GM21717 (cell line): ENCODE measurements around the gene MEP1A.
"Not testable (repeated sequence)": the region's sequence is repeated elsewhere in the genome, so short reads cannot be mapped to it uniquely, and the experiment has no call there.

Experiments
- ATAC-seq: cut with Tn5 transposase; IDR thresholded peaks from one replicate; pipeline ENCODE4 v1.9.1; 2021; ENCODE audit warnings: mild to moderate bottlenecking, moderate library complexity; ENCODE audit not compliant: unreplicated experiment

Gene MEP1A

GRCh38 chr6:46793138-46793537 is at the start of gene MEP1A:
Gene MEP1A (plus strand): TSS chr6:46793389. CDS start chr6:46793399, 10 bp downstream.
- ATAC-seq: no peak

GRCh38 chr6:46743425-46744158 is 49.6 kb upstream of the MEP1A start:
- ATAC-seq: no peak

- ATAC-seq: not testable (repeated sequence)
Observed at GRCh38 chr6:46744159-46744725, 48.9 kb upstream of the MEP1A start.

DNA sequence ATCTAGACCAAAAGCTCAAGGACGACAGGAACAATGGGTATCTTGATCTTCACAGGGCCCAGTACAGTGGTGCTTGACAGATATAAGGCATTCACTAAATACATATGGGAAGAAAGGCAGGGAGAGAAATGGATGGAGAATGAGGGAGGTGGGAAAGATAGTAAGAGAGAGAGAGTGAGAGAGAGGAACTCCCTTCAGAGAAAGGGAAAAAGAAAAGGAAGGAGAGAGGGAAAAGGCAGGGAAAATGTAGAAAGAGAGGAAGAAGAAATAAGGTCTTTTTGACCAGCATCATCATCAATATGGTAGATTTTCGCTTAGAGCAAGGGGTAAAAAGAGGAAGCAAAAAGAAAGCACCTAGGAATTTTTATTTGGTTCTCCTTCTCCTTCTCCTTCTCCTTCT is 47.2 kb upstream of the MEP1A start:
- no peak for ATAC-seq

DNA sequence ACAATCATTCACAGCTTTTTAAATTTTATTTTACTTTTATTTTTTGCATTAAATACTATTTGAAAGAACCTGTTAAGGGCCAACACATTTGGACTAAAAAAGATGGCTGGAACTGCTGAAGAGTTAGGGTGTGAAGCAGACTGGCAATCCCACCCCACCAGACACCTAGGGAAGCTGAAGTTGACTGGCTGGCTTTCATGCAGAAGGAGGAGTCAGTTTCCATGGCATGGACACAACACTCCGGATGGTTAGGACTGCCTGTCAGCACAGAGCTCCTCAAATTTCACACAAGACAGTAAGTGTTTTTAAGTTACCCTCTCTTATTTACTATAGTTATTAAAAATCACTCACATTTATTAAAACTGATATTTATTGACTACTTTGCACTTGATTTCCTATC is 46.5 kb upstream of the MEP1A start, which contains the start of gene ANKRD66:
Gene ANKRD66 (plus strand): TSS at position 238 of the 400 bp plus-strand sequence. CDS start 5,016 bp downstream, outside the sequence.
- no peak for ATAC-seq

DNA sequence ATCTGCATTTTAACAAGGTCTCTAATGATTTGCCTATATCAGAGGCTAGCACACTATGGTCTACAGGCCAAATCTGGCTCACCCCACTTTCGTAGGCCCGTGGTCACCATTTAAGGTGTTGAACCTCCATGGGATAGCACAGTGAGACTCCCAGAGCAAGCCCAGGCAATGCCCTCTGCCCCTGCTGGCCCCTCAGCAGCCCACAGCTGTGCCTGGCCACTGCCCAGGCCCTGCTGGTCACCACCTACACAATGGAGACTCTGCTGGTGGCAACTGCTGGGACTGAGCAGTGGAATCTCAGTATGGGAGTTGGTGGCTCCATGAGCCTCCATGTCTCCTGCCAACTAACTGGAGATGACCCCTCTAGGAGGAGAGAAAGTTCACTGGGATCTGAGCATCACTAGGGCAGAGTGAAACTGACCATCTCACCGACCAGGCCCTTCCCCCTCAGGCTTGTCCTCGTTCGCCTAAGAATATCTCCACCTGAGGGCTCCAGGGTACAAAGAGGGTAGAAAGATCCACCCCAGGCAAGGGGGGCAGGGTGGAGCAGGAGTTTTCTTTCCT is 44.2 kb upstream of the MEP1A start:
- ATAC-seq: no peak

DNA sequence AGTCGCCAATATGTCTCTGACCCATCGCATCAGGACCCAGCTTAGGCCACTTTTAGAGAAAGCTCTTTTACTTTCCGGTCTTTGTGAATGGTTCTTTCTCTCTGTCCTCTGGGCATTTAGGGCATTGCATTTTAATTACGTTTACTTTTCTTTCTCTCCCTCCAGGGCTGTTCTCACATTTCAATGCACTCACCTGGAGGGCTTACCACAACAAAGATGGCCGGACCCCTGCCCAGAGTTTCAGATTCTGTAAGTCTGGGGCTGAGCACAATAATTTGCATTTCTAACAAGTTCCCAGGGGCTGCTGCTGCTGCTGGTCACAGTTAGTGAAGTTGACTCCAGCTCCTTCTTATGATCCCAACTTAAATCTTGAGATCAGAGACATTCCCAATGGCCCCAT is 43.5 kb upstream of the MEP1A start:
- no peak for ATAC-seq

- no peak for ATAC-seq
Observed at GRCh38 chr6:46751658-46752057, 41.5 kb upstream of the MEP1A start.

GRCh38 chr6:46755865-46756264 is 37.3 kb upstream of the MEP1A start:
- ATAC-seq: no peak

GRCh38 chr6:46756469-46757213 is 36.5 kb upstream of the MEP1A start:
- no peak for ATAC-seq

DNA sequence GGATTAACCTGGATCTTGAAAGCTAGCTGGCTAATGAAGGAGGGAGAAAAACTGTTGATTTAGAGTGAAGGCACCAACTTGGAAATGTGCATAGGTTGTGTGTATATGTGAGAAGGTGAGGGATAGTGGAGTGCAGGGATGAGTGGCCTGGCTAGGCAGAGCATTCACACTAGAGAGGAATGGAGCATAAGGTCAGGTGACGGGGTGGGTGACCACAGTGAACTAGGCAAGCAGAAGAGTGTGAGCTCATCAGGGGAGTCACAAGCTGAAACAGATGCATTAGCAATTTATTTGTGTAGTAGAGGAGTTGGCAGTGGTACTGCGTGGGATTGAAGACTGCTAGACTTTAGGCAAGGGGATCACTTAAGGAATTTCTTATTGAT is 36.0 kb upstream of the MEP1A start:
- ATAC-seq: no peak

- no peak for ATAC-seq
Observed at GRCh38 chr6:46758960-46759753, 34.0 kb upstream of the MEP1A start.

- ATAC-seq: no peak
Observed at GRCh38 chr6:46760925-46761324, 32.3 kb upstream of the MEP1A start.

DNA sequence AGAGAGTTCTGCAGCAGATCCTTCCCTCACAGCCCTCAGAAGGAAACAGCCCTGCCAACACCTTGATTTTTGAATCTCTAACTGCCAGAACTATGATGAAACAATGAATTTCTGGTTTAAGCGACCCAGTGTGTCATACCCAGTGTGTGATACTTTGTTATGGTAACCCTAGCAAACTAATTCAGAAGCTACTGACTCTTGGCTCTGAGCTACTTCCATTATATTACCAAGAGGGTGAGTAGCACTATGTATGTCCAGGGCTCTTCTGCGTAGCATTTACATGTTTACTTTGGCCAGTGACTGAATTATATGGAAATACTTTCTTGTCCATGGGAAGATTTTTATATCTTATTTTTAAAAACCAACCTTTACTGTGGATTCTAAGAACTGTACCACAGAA is 29.7 kb upstream of the MEP1A start:
- ATAC-seq: no peak

DNA sequence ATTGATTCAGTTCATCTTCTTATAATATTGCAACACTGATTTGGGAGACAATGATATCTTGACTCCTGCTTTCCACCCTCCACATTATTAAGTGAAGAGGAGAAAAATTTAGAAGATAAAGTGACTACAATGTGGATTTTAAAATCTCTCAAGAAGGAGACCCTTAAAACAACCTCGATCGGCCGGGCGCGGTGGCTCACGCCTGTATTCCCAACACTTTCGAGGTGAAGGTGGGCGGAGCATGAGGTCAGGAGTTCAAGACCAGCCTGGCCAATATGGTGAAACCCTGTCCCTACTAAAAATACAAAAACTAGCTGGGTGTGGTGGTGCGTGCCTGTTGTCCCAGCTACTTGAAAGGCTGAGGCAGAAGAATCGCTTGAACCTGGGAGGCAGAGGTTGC is 28.9 kb upstream of the MEP1A start:
- not testable (repeated sequence) for ATAC-seq

DNA sequence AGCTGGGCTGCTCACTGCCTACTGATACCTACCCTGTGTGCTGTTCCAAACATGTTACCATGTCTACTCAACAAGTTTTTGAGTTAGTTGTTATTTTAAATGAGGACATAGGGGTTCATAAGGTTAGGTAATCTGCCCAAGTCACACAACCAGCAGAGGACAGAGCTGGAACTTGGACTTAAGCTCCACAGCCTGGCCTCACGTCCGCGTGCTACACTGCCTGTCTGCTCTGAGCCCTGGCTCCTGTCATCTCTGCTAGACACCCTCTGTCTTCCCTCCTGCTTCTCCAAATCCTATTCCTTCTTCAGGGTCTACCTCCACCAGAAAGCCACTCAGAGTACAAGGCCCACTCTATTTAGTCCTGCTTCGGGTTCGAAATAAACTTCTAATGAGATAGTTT is 28.2 kb upstream of the MEP1A start:
- ATAC-seq: no peak

DNA sequence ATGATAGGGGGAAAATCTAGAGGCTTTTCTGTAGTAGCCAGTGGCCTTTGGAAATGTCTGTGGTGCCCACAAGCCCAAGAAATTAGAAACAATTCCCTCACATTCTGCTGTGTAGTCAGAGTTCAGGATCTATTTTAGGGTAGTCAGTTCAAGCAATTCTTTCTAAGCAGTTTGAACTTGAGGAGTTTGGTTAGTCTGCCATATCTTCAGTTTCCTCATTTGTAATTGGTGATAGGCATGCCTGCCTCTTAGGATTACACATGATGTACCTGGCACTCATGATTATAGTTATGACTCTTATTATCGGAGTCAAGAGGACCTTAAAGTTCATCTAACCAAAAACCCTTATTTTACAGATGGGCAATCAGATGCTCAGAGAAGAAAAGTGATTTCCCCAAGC is 21.2 kb upstream of the MEP1A start:
- no peak for ATAC-seq

GRCh38 chr6:46772762-46773161 is 20.4 kb upstream of the MEP1A start:
- ATAC-seq: no peak

GRCh38 chr6:46773201-46773855 is 19.9 kb upstream of the MEP1A start:
- ATAC-seq: no peak

- not testable (repeated sequence) for ATAC-seq
Observed at GRCh38 chr6:46774736-46775135, 18.5 kb upstream of the MEP1A start.
